GM21786 (cell line): ENCODE data around the gene E2F2.

Source experiments
- ATAC-seq: cut with Tn5 transposase; IDR thresholded peaks from one replicate; pipeline ENCODE4 v1.9.1; 2021; ENCODE audit not compliant: unreplicated experiment

Gene E2F2

DNA sequence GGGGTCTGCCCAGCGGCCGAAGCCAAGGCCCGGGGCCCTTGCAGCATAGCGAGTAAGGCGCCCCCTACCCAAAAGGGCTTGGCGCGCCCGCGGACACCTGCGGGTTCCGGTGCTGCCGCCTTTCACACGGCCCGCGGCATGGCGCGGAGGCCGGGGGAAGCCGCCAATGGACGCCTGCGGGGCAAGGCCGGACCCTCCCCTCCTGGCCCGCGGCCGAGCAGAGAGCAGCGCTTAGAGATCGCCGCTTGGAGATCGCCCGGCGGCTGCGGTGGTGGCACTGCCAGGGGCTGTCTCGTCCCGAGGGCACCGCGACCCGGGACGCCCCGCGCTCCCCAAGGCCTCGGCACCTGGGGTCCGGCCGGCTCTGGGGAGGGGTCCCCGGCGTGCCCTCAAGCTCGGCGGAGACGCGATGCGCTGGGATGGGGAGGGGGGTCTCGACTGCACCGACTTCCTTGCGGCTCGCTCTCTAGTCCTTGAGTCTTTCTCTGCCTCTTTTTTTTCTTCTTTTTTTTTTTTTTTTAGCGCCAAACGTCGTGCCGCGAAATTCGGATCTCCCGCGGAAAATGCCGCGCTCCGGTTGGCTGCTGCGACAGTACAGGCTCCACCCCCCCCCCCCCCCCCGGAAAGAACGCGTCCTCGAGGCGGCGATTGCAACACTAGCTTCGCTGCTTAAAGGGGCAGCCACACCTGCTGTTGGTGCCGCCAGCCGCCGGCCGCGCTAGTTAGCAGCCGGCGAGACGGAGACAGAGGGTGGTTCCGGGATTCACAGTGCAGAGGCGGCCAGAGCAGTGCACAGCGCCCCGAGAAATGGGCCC, at the start of gene E2F2:
Gene E2F2, minus strand, starts transcription at position 487 of the 815 bp plus-strand sequence. Its CDS starts 440 bp downstream, at position 47.
- ATAC-seq = no peak

DNA sequence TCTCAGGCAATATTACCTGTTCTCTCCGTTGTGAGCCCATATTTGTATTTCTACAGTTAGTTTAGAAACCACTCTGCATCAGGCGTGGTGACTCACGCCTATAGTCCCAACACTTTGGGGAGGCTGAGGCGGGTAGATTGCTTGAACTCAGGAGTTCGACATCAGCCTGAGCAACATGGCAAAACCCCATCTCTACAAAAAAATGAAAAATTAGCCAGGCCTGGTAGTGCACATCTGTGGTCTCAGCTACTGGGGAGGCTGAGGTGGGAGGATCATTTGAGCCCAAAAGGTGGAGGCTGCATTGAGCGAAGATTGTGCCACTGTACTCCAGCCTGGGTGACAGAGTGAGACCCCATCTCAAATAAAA, 47.9 kb upstream of the E2F2 start:
- no peak for ATAC-seq

GRCh38 chr1:23578311-23578996, 47.4 kb upstream of the E2F2 start:
- ATAC-seq = no peak

DNA sequence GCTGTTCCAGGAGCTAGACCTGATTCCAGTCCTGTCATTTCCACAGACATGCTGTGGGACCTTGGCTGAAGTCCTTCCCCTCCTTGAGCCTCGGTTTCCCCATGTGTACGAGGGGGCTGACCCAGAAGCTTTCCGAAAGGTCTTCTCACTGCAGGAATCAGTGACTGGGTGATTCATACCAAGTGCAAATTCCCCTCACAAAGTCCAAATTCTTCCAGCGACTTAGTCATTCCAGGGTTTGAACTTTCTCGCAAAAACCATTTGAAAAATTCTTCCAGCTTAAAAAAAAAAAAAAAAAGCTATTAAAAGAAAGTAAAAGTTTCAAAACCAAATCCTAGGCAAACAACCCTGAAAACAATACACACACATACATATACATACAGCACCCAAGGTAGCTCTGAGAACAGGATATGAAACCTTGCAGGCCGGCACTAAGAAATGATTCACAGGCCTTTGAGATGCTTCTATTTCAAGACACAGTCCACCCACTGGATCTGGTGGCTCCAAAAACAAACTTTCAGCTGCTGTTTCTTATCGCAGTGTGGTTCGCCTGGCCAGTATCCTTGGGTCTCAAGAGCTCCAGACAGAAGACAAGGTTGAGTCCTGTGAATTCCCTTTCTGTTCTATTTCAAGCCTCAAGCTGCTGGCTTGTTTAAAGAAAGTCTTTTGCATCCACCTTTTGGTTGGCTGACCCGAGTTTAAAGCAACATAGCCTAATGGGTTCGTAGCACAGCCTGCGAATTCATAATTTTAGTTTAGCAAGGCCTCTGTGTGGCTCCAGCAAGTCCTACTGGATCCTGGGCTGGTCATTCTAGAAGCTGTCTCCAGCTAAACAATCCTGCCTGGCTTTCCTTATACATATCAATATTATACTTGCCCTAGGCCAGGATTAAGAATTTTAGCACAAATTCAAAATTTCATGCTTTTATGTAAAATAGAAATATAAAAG, 46.3 kb upstream of the E2F2 start:
- peak; percentile 81 for ATAC-seq

DNA sequence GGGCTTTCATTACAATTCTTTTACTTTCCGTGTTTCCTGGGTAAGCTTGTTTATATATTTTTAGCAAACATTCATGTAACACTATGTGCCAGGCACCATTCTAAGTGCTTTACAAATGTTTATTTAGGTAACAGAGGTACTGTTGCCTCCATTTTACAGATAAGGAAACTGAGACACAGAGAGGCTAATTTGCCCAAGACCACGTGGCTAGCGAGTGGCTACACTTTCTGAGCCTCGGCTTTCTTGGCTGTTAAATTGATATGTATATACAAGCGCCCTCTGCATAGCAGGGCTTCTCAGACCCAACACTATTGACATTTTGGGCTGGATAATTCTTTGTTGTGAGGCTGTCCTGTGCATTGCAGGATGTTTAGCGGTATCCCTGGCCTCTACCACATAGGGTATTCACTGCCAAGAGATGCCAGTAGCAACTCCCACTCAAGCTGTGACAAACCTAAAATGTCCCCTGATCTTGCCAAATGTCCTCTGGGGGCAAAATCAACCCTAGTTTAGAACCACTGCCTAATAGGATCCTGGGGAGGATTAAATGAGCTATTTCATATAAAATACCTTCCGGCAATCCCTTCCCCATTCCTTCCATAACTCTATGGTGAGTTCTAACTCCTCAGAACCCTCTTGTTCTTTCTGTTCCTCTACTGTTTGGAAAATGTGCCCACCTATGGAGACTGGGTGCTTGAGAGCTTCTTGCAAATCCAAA, 45.5 kb upstream of the E2F2 start:
- no peak for ATAC-seq

DNA sequence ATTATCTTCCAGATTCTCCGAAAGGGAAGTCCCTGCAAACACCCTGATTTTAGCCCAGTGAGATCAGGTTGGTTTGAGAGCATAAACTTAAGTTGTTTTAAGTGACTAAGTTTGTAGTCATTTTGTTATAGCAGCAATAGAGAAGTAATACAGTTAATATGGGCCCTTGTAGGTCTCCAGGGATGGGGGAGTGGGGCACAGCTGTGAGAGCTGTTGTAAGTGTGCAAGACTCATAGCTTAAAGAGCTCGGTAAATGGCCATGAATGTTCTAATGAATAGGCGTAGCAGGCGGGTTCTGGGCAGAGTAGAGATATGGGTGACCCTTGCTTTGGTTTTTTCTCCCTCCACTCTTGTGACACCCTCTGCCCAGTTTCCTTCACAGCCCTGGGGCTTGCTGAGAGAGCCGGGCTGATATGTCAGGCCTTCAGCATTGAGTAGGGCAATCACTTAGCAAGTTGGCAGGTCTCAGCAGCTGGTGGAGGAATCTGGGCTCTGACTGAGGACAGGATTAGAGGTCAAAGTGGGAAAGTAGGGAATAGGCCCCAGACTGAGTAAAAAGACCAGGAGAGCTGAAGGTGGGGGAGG, 44.3 kb upstream of the E2F2 start:
- no peak for ATAC-seq

DNA sequence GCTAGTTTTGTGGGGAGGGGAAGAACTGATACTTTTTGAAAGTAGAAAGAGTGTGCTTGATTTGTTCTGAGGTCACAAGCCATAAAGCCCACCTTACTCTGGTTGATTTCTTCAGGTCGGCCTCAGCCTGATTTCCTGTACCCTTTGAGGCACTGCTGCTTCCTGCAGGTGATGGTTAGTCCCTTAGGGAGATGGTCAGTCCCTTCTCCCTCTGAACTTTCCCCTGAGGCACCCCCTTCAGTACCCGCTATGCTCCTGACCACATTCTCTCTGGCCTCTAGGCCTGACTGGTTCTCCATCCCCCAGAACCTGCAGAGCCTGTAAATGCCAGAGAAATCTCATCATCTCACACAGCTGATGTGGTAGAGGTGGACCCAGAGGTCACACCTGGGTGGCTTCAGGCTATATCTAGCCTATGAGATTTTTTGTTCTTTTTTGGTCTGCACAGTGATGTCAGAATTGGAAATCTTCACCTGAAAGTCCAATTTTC, 43.3 kb upstream of the E2F2 start:
- peak; percentile 27 for ATAC-seq

DNA sequence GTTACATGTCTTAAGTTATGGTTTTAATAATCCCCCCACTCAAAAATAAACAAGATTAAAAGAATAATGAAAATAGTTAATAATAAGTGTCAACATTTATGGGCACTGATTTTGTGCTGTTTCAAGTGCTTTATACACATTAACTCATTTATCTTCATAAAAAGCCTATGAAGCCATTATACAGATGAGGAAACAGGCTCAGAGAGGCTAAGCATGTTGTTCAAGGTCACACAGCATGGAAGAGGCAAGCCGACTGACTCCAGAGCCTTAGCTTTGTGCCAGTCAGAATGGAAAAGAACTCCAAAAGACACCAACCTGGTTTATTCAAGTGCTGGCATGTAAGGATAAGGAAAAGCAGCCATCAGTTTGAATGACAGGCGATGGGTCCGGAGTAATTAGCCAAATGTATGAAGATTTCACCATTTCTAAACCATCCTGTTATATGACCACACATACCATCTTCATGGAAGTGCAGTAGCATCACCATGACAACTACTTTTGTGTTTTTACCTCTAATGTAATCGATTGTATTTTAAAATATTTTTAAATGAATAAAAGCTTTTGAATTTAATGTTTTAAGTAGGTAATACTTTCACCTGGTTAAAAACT, 42.6 kb upstream of the E2F2 start:
- ATAC-seq = no peak

DNA sequence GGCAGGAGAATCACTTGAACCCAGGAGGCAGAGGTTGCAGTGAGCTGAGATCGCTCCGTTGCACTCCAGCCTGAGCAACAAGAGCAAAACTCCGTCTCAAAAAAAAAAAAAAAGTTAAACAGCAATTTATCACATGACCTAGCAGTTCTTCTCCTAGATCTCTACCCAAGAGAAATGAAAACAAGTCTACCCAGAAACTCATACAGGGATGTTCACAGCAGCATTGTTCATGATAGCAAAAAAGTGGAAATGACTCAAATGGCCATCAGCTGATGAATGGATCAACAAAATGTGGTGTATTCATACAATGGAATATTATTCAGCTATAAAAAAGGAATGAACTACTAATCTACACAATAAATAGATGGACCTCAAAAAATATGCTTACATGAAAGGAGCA, 40.4 kb upstream of the E2F2 start:
- ATAC-seq = no peak

GRCh38 chr1:23570001-23570691, 39.1 kb upstream of the E2F2 start:
- ATAC-seq = no peak

DNA sequence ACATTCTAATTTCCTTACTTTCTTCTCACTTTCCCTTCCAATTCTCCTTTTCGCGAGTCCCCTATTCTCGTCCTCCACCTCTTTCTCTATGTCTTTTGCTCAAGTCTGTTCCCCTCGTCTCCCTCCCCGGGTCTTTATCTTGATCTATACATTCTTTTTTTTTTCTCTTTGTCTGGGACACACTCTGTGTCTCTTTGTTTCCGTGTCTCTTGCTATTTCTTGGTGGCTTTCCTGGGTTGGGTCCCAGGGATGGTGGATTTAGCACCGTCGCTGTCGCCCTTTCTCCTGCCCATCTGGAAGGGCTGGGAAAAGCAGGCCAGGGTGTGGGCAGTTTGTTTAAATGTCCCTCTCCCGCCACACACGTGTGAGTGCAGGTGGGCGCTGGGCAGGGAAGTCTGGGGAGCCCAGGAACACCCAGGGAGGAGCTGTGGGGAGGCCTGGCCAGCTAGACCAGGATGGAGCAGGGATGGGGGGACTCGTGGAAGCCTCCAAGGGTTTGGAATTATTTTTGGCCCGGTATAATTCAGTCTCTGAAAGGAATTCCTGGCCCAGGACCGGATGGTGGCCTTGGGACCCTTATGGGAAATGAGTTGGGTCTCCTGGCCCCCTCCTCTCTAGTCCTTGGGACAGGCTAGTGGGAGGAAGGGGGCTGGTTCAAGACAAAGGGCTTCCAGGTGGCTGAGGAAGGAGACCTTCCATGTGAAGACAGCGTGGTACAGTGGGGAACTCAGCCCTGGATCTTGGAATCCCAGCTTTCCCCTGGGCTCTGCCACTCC, 37.8 kb upstream of the E2F2 start:
- no peak for ATAC-seq

DNA sequence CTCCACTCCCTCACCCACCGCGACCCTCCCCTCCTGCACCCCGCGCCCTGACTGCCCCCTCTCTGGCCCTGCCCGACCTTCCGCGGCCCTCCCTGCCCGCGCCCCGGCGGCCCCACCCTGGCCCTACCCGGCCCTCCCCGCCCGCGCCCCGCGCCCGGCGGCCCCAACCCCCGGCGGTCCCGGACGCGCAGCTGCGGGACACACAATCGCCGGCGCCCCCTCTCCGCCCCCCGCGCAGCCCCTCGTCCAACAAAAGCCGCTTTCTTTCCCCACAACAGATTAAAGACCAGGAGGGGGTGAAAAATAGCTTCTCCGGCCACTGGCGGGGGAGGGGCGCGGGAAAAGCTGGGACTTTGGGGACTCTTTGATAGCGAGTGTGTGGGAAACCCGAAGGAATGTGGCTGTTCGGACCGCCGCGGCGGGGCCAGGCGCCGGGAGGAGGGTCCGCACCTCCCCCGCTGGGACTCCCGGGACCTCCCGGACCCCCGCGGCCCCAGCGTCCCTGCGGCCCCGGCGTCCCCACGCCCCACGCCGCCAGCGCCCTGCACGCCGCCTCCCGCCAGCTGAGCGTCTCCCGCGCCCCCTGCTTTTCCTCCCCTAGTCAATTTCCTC, 37.1 kb upstream of the E2F2 start:
- ATAC-seq = no peak

- no peak for ATAC-seq
These were observed 36.6 kb upstream of the E2F2 start for GRCh38 chr1:23567629-23567995.

GRCh38 chr1:23566304-23566703, 35.3 kb upstream of the E2F2 start:
- ATAC-seq = no peak

DNA sequence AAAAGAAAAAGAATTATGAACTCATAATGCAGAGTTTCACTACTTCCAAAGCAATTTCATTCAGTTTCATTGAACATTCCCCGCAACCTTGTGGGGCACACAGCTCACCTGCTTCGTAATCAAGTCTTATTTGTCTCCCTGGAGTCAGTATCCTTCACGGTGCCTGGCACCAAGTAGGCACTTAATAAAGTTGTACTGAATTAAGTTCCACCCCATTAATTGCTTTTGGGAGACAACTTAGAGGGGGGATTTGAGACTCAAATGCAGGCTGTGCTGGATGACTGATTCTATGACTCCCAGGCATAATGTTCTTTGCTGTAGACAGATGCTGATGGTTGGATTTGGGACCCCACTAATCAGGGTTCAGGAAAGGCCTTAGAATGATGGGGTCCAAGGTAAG, 34.7 kb upstream of the E2F2 start:
- no peak for ATAC-seq

GRCh38 chr1:23564529-23565122, 33.6 kb upstream of the E2F2 start:
- ATAC-seq = no peak

- no peak for ATAC-seq
These were observed 32.8 kb upstream of the E2F2 start for GRCh38 chr1:23563755-23564374.
